DMS53 treated with DMSO at 0.1 percent for 48 hours (cell line): Measurements from ENCODE around the gene IRF2.

Source experiments
- DNase-seq: peaks from one replicate; lab custom pipeline; 2025; ENCODE audit not compliant: unreplicated experiment; lab: John Stamatoyannopoulos, UW

The IRF2 gene

DNA sequence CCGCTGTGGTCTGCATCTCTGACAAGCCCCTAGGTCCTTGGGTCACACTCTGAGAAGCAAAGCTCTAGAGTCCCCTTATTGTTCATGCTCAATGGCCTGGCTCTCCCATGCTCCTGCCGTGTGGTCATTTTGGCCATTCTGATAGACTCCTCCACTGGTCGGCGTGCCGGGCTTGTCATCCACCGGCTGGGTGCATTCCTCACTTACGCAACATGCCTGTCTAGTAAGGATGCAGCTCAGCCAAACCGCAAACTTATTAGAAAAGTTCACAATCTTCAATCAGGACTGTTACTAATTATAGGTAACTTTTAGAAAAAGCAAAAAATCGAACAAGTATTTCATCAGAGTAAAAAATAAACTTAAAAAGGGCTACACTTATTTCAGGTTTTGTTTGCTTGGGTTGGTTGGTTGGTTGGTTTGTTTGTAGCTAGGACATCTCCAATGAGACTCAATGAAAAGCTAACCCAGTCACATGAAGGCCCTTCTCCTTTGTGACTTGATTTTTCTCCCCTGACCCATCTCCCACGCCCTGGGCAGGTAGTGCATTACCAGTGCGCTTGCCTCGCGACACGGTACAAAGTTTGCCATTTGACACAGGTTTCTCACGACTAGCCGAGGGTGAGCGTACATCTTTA lies 41.0 kb downstream of the IRF2 start:
- DNase-seq: no peak

DNA sequence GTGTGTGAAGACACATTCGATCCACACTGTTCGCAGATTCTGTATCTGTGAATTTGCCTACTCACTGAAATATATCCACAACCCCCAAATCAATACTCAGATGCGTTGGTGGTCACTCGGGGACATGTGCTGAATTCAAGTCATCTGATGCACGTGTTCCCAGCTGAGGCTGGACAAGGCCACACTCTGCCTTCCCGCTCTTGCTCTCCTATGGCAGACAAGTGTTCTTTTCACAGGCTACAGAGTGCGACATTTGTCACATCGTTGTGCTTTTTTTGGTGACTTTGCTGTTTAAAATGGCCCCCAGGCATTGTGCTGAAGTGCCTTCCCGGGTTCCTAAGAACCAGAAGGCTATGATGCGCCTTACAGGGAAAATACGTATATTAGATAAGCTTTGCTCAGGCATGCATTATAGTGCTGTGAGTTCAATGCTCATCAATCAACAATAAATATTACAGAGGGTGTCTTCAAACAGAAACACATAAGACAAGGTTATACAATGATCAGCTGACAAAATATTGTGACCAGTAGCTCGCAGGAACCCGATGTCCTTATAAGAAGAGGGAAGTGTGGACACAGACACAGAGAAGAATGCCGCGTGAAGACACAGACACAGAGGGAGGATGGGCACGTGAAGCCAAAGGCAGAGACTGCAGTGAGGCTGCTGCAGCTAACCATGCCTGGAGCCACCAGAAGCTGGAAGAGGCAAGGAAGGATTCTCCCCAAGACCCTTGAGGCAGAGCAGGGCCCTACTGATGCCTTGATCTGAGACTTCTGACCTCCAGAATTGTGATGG lies 42.0 kb downstream of the IRF2 start:
- no peak for DNase-seq

DNA sequence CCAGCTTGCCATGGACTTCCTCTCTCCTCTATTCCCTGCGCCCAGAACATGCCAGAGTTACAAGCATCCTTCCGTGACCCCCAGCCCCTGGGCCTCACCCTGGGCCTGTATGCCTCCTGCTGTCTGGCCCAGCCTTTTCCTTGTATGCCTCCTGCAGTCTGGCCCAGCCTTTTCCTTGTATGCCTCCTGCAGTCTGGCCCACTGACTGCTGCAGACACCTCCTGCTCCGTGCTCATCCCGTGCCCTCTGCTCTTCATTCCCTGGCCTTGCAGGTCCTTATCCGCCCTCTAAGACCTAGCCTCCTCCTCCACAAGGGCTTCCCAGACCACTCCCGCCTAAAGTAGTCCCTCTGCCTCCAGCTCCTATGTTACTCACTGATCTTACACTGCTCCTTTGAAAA lies 44.2 kb downstream of the IRF2 start:
- DNase-seq: no peak

DNA sequence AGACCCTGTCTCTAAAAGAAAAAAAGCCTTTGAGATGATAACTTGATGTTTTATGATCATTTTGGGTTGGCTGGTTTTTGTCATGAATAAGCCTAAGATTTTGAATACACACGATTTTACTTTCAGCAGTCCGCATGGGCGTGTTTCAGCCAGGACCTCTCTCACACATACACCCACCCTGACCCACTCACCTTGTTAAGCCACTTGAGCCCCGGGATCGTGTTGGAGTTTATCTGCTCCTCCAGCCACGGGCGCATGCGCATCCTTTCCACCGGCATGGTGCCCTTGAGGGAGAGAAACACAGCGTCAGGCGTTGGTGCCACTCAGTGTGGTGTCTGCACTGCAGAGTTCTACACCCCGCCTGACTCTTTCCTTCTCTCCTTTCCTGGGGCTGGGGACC lies 45.6 kb downstream of the IRF2 start:
- no peak for DNase-seq

DNA sequence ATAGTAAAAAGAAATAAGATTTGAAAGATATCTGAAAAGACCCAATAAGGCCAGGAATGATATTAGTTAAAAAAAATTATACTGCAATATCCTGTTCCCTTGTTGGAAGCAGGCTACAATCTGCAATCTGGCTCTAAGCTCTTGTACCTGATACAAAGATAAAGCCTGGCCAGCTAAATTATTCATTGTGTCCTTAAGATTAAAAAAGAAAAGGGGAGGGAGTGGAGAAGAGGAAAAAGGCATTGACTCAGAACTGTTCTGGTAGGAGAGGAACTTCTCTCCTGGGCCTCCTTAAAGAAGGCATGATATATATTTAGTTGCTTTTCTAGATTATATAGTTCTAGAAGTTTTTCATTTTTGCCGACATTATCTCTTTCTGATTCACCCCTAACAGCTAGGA lies 46.7 kb downstream of the IRF2 start:
- DNase-seq: no peak

DNA sequence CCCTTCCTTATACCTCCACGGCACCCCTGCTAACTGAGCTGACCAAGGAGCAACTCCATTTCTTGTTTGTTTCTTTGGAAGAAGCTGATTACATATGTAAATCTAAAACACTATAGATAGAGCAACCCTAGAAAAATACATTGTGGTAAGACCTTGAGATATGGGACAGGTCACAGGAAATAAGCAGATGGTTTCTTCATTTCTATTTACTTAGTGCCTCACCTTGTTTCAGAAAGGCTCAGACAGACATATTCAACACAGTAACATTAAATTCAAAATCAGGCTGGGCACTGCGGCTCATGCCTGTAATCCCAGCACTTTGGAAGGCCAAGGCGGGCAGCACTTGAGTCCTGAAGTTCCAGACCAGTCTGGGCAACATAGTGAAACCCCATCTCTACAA lies 47.3 kb downstream of the IRF2 start:
- no peak for DNase-seq

DNA sequence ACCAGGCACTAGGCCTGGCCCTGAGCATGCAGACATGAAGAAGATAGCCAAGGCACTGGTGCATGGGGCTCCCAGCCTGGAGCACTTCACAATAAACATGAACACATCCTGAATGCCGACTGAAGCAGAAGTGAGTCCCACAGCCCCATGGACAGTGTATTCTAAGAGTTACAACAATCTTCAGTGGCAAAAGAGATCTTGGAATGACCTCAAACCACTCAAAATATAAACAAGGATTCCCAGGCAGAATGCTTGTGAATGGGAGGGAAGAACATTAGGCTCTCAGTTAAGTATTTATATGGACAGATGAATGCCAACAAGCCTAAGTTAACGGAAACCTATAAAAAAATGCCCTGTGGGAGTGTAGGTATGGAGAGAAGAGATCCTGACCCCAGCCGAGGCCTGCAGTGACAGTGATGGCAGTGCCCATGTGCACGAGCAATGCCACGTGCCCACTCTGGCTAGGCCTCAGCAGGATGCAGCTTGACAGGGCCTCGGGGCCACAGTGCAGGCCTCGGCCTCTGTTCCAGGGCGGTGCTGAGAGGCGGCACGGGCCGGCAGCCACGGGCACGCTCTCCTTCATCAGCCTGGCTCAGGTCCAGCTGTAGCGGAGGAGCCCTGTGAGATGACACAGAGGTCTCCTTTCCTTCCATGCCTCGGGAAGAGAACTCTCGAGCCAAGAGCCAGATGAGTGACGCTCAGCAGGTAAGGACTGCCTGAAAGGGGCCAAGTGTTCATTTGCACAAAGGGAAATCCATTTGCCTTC lies 49.2 kb downstream of the IRF2 start:
- no peak for DNase-seq

DNA sequence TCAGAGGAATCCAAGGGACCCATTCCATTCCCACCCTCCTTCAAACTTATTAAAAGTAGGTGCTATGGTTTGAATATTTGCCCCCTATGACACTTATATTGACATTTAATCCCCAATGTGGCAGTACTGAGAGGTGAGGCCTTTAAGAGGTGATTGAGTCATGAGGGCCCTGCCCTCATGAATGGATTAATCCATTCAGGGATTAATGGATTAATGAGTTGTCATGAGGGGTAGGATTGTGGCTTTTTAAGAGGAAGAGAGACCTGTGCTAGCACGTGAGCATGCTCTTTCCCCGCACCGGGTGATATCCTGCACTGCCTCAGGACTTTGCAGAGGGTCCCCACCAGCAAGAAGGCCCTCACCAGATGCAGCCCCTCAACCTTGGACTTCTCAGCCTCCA lies 50.1 kb downstream of the IRF2 start:
- no peak for DNase-seq

- no peak for DNase-seq
Measured at GRCh38 chr4:184423003-184423686, 51.2 kb downstream of the IRF2 start.

DNA sequence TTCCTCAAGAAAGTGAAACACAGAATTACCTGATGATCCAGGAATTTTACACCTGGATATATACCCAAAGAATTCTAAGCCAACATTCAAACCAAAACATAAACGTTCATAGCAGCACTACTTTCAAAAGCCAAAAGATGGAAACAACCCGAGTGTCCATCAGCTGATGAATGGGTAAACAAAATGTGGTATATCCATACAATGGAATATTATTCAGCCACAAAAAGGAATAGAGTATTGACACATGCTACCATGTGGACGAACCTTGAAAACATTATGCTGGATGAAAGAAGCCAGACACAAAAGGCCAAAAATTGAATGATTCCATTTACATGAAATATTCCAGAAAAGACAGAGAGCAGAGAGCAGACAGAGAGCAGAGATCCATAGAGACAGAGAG lies 52.0 kb downstream of the IRF2 start:
- DNase-seq: no peak

- no peak for DNase-seq
Measured at GRCh38 chr4:184421533-184422155, 52.7 kb downstream of the IRF2 start.

DNA sequence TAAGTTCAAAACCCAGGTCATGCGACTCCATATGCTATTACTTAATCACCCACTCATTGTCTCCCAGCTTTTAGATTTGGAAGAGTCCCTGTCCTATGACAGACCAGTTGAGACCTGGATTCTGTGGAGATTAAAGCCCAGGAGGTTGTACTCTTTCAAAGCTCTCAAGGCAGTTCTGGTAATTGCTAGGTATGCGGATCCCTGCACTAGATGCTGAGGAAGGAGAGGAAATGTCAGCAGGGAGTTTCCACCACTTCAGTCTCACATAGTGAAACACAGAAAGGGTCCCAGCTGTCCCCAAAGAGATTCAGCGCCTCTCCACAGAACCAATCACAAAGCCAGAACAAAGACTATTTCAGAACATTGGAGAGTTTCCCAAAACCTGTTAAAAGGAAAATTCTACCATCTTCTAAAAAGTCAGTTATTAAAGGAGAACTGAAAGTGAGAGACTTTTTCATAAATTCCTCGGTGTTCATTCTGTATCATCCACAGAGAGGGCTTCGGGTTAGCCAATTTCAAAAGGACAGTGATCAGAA lies 53.4 kb downstream of the IRF2 start:
- DNase-seq: no peak

DNA sequence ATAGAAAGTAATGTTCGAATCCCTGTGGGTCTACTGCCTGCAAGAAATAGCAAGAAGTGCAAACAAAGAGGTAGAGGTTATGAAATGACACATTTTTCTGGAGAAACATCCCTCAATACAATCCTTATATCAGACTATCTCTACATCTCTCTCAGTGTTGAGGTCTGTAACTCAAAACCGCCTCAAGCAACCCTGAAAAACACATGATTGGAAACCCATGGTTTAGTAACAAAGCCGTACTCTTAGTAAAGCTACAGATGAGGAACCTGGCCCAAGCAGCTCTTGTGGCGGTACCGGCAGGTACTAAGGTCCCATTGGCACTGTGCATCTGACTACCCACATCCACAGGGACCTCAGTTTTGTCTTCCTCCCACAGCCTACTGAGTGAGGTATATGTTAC lies 53.9 kb downstream of the IRF2 start:
- no peak for DNase-seq

- no peak for DNase-seq
Measured at GRCh38 chr4:184419976-184420375, 54.4 kb downstream of the IRF2 start.

DNA sequence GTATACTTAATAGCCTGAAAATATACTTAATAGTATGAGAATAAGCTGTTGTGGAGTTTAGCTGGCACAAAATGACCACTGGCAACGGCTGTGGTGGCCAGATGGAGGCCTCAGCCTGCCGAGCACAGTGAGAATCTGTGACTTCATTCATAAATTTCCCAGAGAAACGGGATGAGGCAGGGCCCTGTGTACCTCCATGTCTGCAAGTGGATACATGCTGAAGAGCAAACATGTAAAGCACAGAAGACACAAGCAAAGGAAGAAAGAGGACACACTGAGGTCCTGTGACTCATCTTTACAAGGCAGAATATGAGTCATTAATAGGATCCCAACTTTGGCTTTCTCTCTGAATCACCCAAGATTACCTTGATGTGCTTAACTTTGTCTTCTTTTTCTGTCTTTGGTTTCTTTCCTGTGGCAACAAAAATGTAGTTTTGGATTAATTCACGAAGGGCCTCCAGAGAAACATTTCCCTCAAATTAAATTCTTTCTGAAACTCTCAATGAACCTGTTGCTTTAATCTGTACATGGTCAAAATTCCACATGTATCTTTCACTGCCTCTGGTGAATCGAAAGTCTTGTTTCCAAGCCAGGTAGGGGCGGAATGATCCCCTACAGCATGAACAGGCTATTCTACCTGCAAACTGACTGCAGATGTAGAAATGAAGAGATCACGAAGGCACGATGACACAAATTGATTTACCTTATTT lies 56.4 kb downstream of the IRF2 start:
- no peak for DNase-seq

- no peak for DNase-seq
Measured at GRCh38 chr4:184416913-184417734, 57.2 kb downstream of the IRF2 start.

- no peak for DNase-seq
Measured at GRCh38 chr4:184415071-184415470, 59.3 kb downstream of the IRF2 start.

DNA sequence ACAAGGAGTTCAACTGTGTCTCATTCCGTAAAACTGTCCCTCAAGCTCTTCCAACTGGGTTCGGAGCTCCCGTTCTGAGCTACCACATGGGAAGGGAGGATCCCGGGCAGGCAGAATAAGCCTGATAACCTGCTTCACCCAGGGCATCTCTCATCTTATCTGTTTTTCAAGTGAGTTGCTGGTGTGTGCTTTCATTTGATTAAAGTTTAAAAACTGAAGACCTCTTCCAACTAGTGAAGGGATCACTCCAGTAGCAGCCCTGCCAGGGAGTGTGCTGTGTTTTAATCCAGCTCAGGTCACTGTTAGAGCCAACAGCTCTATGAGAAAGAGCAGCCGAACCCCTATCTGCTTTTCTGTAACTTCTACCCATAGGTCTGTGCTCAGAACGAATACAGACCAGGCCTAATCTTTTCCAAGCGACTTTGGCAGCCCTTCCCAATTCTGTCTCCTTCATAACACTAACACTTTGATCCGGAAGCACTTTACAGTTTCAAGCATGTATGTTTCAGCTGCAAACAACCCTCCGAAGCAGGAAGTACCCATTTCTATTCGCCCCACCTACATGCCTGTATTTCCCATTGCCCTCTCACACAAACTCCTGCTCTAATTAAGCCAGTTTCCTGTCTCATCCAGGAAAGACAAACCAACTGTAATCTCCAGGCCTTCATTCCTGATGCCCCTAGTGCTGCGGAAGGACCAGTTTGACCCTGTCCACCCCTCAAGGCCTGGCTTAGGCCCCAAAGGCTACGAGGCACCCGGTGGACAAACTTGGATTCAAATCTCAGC lies 60.9 kb downstream of the IRF2 start:
- no peak for DNase-seq

DNA sequence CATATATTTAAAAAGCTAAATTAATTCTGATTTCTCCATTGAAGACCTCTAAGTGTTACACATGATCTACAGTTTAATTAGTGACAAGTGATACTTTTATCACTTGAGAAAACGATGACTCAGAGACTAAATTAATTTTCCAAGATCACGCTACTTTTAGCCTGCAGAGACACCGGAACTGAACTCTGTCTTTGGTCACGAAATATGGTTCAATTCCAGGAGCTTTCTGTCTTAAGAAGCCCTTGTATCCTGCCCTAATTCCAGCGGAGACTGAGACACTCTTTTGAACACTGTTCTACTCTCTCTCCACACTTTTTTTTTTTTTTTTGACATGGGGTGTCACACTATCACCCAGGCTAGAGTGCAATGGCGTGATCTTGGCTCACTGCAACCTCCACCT lies 63.6 kb downstream of the IRF2 start:
- DNase-seq: no peak
